Activated CD4-positive, alpha-beta T cell treated with anti-CD3 and anti-CD28 coated beads, Interleukin-2, amount 50 U/mL, for 16 hours (primary cell): Measurements from ENCODE around the gene NKX2-3.

Experiments used
- DNase-seq: peaks from one replicate; pipeline ENCODE4 v3.0.0-alpha.2; 2020

NKX2-3 gene

GRCh38 chr10:99540306-99540656 is 7.5 kb downstream of the NKX2-3 start:
- DNase-seq: no peak

GRCh38 chr10:99540657-99541531 is 8.2 kb downstream of the NKX2-3 start:
- DNase-seq: no peak

DNA sequence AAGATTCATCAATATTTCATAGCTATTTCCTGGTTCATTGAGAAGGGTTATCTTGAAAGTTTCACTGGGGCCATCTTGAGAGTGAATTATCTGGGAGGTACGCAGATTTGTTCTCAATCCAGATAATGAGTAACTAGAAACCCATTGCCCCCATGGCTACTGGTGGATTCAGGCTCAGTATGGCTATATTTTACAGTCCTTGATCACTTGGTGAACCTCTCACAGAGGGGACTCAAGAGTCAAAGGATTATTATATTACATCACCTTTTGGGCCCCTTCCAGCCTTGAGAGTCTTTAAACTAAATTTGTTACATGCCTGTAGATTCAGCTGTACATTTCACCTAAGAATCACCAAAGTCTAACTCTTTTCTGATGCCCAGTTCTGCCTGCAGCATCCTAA is 11.6 kb downstream of the NKX2-3 start:
- no peak for DNase-seq

- DNase-seq: peak; percentile 18
Observed at GRCh38 chr10:99548041-99548530, 15.3 kb downstream of the NKX2-3 start.

- no peak for DNase-seq
Observed at GRCh38 chr10:99551158-99551557, 18.4 kb downstream of the NKX2-3 start.

DNA sequence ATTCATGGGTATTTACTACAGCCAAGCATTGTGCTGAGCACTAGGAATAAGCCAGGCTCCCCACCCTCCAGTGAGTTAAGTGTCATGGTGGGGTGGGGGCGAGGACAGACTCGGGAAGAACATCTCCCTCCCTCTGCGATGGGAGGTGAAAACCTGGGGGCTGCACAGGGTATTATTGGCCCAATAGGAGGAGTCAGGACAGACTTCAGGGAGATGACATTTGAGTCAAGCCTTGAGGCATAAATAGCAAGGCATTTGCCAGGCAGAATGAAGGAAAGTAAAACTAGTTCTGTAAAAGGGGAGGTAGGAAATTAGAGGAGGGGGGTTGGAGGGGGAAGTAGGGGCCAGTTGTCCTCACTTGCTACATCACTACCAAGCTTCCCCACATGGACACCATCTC is 18.9 kb downstream of the NKX2-3 start:
- no peak for DNase-seq

GRCh38 chr10:99555371-99555770 is 22.6 kb downstream of the NKX2-3 start:
- no peak for DNase-seq

DNA sequence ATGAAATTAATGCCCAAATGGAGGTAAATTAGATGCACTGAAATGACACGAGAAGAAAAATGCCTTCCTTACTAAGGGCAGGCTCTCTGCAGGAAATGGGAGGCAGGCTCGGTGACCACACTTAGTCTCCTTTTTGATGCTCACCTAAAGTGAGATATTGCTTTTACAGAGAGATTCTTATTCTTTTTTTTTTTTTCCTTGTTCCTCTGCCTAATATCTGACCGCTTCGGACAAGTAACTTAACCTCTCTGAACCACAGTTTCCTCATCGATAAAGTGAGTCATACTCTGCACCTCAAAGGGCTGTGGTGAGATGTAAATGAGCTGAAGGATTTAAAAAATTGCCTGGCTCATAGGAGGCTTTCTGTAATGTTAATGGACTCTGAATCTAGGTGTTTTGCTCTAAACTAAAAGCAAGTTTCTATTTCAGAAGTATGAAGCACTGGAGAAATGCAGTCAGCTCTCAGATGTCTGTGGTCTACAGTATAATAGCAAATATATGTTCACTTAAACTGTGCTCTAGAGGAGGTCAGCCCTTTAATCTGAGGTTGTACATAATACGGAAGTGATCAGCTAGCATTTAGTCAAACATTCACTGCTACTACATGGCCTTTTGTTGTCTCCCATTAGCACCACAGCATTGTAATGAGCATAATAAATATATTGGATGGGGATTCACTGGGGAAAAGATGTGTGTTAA is 23.2 kb downstream of the NKX2-3 start:
- DNase-seq: peak; percentile 77

GRCh38 chr10:99557044-99557443 is 24.3 kb downstream of the NKX2-3 start:
- DNase-seq: no peak

DNA sequence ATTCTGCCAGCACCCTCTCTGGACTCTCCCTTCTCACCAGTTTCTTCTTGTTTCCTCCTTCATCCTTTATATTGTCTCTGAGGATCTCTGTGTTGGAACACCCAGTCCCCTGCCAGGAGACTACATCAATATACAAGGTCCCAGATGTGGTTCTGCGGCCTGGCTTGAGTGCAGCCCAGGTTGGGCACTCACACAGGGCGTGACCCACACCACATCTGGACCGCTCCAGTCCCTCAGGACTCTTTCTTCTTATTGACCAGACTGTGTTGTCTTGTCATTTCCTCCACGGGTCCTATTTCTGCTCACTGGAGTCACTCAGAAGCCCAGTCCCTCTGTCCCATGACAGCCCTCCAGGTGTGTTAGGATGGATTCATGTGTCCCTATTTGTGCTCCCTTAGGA is 26.0 kb downstream of the NKX2-3 start:
- DNase-seq: no peak

- DNase-seq: peak; percentile 24
Observed at GRCh38 chr10:99560277-99561126, 27.8 kb downstream of the NKX2-3 start.

- DNase-seq: no peak
Observed at GRCh38 chr10:99562631-99563030, 29.9 kb downstream of the NKX2-3 start.

DNA sequence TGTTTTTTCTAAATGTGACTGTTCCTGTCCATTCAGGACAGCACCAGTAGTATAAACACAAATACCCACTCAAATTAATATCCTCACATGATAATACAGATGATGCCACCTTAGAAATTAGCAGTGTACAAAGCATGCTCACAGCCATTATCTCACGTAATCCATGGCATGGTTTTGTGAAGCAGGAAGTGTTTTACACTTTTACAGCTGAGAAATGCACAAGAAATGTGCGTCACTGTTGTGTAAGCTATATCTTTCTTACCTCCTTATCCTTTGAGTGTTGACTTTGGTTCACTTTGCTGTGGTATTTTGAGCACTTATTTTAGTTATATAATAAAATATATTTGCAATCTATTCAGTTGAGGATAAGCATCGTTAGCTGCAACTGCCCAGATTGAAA is 31.6 kb downstream of the NKX2-3 start:
- DNase-seq: no peak

GRCh38 chr10:99565166-99565565 is 32.4 kb downstream of the NKX2-3 start:
- no peak for DNase-seq

- DNase-seq: no peak
Observed at GRCh38 chr10:99569253-99569939, 36.7 kb downstream of the NKX2-3 start.

DNA sequence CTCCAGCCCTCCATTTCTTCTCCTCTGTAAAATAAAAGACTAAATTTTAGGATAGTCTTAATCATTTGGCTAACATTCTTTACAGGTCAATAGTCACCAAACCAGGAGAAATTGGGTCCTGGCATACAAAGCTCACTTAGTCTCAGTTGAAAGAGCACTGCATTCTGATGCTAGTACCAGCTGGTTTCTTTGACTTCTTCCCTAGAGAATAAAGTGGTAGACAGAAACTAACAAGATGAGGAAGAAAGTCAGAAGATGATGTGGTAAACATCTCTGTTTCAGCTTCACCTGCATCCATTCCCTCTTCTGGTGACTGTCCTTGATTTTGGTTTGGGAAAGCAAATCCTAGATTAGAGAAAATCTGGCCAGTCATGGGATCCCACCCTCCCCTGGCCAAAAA is 37.2 kb downstream of the NKX2-3 start:
- DNase-seq: no peak

GRCh38 chr10:99571816-99572215 is 39.1 kb downstream of the NKX2-3 start:
- no peak for DNase-seq

DNA sequence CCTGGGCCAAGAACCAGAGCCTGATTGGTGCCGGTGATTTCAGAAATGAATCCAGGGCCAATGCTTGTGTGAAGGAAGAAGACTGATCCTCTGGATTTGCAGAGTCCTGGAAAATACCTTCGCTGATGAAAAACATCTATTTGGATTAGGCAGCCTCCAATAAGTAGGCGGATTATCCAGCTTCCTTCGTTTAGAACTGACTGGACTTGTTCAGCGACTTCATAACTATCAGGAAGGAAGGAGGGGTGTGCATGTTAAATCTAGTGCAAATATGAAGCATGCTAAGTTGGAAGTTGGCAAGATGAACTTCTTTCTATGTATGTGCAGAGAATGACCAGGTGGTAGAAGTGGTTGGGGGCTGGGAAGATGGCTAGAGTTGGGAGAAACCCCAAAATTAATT is 41.0 kb downstream of the NKX2-3 start:
- DNase-seq: no peak

GRCh38 chr10:99579971-99580370 is 47.2 kb downstream of the NKX2-3 start:
- DNase-seq: no peak

GRCh38 chr10:99582255-99582770 is 49.6 kb downstream of the NKX2-3 start:
- no peak for DNase-seq

GRCh38 chr10:99583687-99584086 is 50.9 kb downstream of the NKX2-3 start:
- DNase-seq: no peak
